Caco-2 (cell line): ENCODE measurements around the gene IMMP2L. TPM values are rescaled to one million over a fixed set of nuclear protein-coding genes. Genes with fewer than 3 reads are reported as not detected.

Source experiments
- BruUV-seq: library from RNA; stranded (reverse); fragments of 400-500 nt; replicated peaks from 2 replicates; lab custom pipeline; 2021; lab: Mats Ljungman, UMichigan
- CTCF ChIA-PET: fragments of 300-600 bp; sonication (Branson Sonifier 250); formaldehyde crosslinking; loops from one replicate; lab custom pipeline; 2022; ENCODE audit warnings: antibody characterized with exemption; lab: Charles Lee
- POLR2A ChIA-PET: fragments of 300-600 bp; sonication (Branson Sonifier 250); formaldehyde crosslinking; loops from one replicate; lab custom pipeline; 2022; ENCODE audit warnings: antibody characterized with exemption; lab: Charles Lee
- DNase-seq, 2 experiments: peaks; one replicate each; pipeline versions ENCODE4 v3.0.0 to v3.0.0-alpha.2; 2020 to 2022
- H3K27me3 ChIP-seq: replicated peaks from 2 replicates; pipeline ENCODE4 v1.6.0; 2011; ENCODE audit warnings: low read length; ENCODE audit not compliant: control insufficient read depth, insufficient read depth
- H3K36me3 ChIP-seq: 2 replicates; pipeline ENCODE4 v1.5.1; 2011; ENCODE audit warnings: low read length; ENCODE audit not compliant: control insufficient read depth, insufficient read depth
- H3K4me1 ChIP-seq: fragments of 250-450 bp; sonication (Bioruptor Pico); 2 replicates; pipeline ENCODE4 v1.5.1; 2020; ENCODE audit warnings: mild to moderate bottlenecking
- H3K4me3 ChIP-seq: 2 replicates; pipeline ENCODE4 v1.5.1; 2011; ENCODE audit warnings: low read depth, mild to moderate bottlenecking, control low read depth, low read length
- H3K9me3 ChIP-seq: fragments of 250-450 bp; sonication (Bioruptor Pico); 2 replicates; pipeline ENCODE4 v1.5.1; 2020; ENCODE audit warnings: mild to moderate bottlenecking, moderate library complexity
- H3K27ac Mint-ChIP-seq: one replicate; pipeline ENCODE4 v1.8.0; 2022; ENCODE audit warnings: mixed read lengths; ENCODE audit not compliant: unreplicated experiment
- H3K27me3 Mint-ChIP-seq: one replicate; pipeline ENCODE4 v1.8.0; 2022; ENCODE audit warnings: mixed read lengths; ENCODE audit not compliant: insufficient read depth, unreplicated experiment
- H3K36me3 Mint-ChIP-seq: one replicate; pipeline ENCODE4 v1.8.0; 2022; ENCODE audit warnings: mild to moderate bottlenecking, mixed read lengths; ENCODE audit not compliant: insufficient read depth, unreplicated experiment
- H3K4me1 Mint-ChIP-seq: one replicate; pipeline ENCODE4 v1.8.0; 2022; ENCODE audit warnings: low read depth, mixed read lengths; ENCODE audit not compliant: unreplicated experiment
- H3K4me3 Mint-ChIP-seq: one replicate; pipeline ENCODE4 v1.8.0; 2022; ENCODE audit warnings: mild to moderate bottlenecking, moderate library complexity, mixed read lengths; ENCODE audit not compliant: unreplicated experiment
- H3K9me3 Mint-ChIP-seq: one replicate; pipeline ENCODE4 v1.8.0; 2022; ENCODE audit warnings: mixed read lengths; ENCODE audit not compliant: unreplicated experiment
- CTCF ChIP-seq, 2 experiments: fragments of 200-600 bp in 1 of 2; IDR thresholded peaks; 1 replicate in 1 of 2; 2 replicates in 1 of 2; pipeline versions ENCODE4 v1.5.1 to v1.8.0; 2011 to 2022; ENCODE audit warnings: antibody characterized with exemption in 1 of 2, control low read depth in 1 of 2, inconsistent platforms in 1 of 2, low read depth in 1 of 2, low read length in 1 of 2, mild to moderate bottlenecking in 1 of 2, moderate library complexity in 1 of 2; ENCODE audit not compliant: insufficient read depth in 1 of 2, severe bottlenecking in 1 of 2, unreplicated experiment in 1 of 2
- intact Hi-C: fragments of 100-400 bp; cut with micrococcal nuclease; formaldehyde crosslinking; loops from one replicate; pipeline ENCODE4 v1.10.0; 2022; ENCODE audit not compliant: unreplicated experiment
- total RNA-seq: library from RNA; stranded (reverse); gene quantifications from 2 replicates; pipeline ENCODE4 v1.2.3, GENCODE V29; 2022

IMMP2L gene
- total RNA-seq, 1 experiment from 2014 or later, result 9.5 TPM

- no TSS peak for BruUV-seq
- H3K36me3 Mint-ChIP-seq, result no peaks in the 10 kb centered on the region
- H3K9me3 Mint-ChIP-seq, result peaks cover 26% of the 10 kb centered on the region
- H3K4me1 Mint-ChIP-seq, result peaks cover 11% of the 10 kb centered on the region
- Histone ChIP-seq H3K4me1 (no peaks in the 10 kb centered on the region), H3K4me3 (no peak overlapping the region), H3K36me3 (no peaks in the 10 kb centered on the region), H3K9me3 (peaks cover 3% of the 10 kb centered on the region), H3K27me3 (no peaks in the 10 kb centered on the region)
- H3K4me3 Mint-ChIP-seq, result no peak overlapping the region
- POLR2A ChIA-PET, result no interaction called here
- intact Hi-C loops, result no loop called here
- CTCF ChIA-PET, result no interaction called here
- H3K27ac Mint-ChIP-seq, result no peak overlapping the region
- no peak for DNase-seq
- H3K27me3 Mint-ChIP-seq, result no peaks in the 10 kb centered on the region
- no peak for TF ChIP-seq CTCF (IDR thresholded peaks at IDR 0.05; ENCODE audit: insufficient read depth in 1 of 2, low read depth in 1 of 2, low read length in 1 of 2, severe bottlenecking in 1 of 2, unreplicated experiment in 1 of 2)
Observed at GRCh38 chr7:111436608-111437007, 125.7 kb downstream of the IMMP2L start.

GRCh38 chr7:111433426-111433825 is 128.9 kb downstream of the IMMP2L start:
- CTCF ChIA-PET, result no interaction called here
- H3K27ac Mint-ChIP-seq, result no peak overlapping the region
- no TSS peak for BruUV-seq

GRCh38 chr7:111429781-111430180 is 132.5 kb downstream of the IMMP2L start:
- no peaks in the 10 kb centered on the region for H3K27me3 Mint-ChIP-seq
- intact Hi-C loops, result loop anchor here (5.0 kb wide), 1 partner anchor 133 kb away; the partner anchor contains the start of gene IMMP2L
- no peak overlapping the region for H3K4me3 Mint-ChIP-seq
- H3K4me1 ChIP-seq, result peaks cover 3% of the 10 kb centered on the region; the same call in 1 of the 2 replicates
- no peaks in the 10 kb centered on the region for H3K36me3 ChIP-seq
- H3K9me3 Mint-ChIP-seq, result peaks cover 17% of the 10 kb centered on the region
- no peak overlapping the region for H3K4me3 ChIP-seq
- no peaks in the 10 kb centered on the region; the same call in none of the 2 replicates for H3K9me3 ChIP-seq
- CTCF ChIA-PET, result no interaction called here
- no peaks in the 10 kb centered on the region for H3K4me1 Mint-ChIP-seq
- no peak for DNase-seq
- no peaks in the 10 kb centered on the region for H3K27me3 ChIP-seq
- H3K36me3 Mint-ChIP-seq, result no peaks in the 10 kb centered on the region
- POLR2A ChIA-PET, result no interaction called here
- no peak overlapping the region for H3K27ac Mint-ChIP-seq
- BruUV-seq, result no TSS peak
- no peak for TF ChIP-seq CTCF (IDR thresholded peaks at IDR 0.05; ENCODE audit: insufficient read depth in 1 of 2, low read depth in 1 of 2, low read length in 1 of 2, severe bottlenecking in 1 of 2, unreplicated experiment in 1 of 2)

More at GRCh38 chr7:111433426-111433825, 128.9 kb downstream of the IMMP2L start:
- Mint-ChIP-seq H3K36me3 (no peaks in the 10 kb centered on the region), H3K27me3 (no peaks in the 10 kb centered on the region), H3K9me3 (peaks cover 26% of the 10 kb centered on the region), H3K4me3 (no peak overlapping the region), H3K4me1 (peaks cover under 1% of the 10 kb centered on the region)
- Histone ChIP-seq H3K36me3 (no peaks in the 10 kb centered on the region), H3K9me3 (peaks cover 3% of the 10 kb centered on the region), H3K27me3 (no peaks in the 10 kb centered on the region), H3K4me3 (no peak overlapping the region), H3K4me1 (no peaks in the 10 kb centered on the region)
- TF ChIP-seq CTCF (IDR thresholded peaks at IDR 0.05; ENCODE audit: insufficient read depth in 1 of 2, low read depth in 1 of 2, low read length in 1 of 2, severe bottlenecking in 1 of 2, unreplicated experiment in 1 of 2), result no peak
- intact Hi-C loops, result no loop called here
- DNase-seq, result no peak
- POLR2A ChIA-PET, result no interaction called here
